Osteocyte (in vitro differentiated cells): ENCODE measurements around the gene MMP24. TPM values are rescaled to one million over a fixed set of nuclear protein-coding genes. Genes with fewer than 3 reads are reported as not detected.
"Not testable (repeated sequence)": the region's sequence is repeated elsewhere in the genome, so short reads cannot be mapped to it uniquely, and the experiment has no call there.

Source experiments
- DNase-seq: peaks from one replicate; pipeline ENCODE4 v3.0.0; 2021; ENCODE audit warnings: mixed read lengths; ENCODE audit not compliant: unreplicated experiment; ENCODE audit errors: extremely low spot score
- H3K27ac Mint-ChIP-seq: one replicate; pipeline ENCODE4 v1.8.0; 2021; ENCODE audit warnings: mild to moderate bottlenecking, mixed read lengths; ENCODE audit not compliant: unreplicated experiment
- H3K27me3 Mint-ChIP-seq: one replicate; pipeline ENCODE4 v1.8.0; 2021; ENCODE audit warnings: mixed read lengths; ENCODE audit not compliant: unreplicated experiment
- H3K36me3 Mint-ChIP-seq: one replicate; pipeline ENCODE4 v1.8.0; 2021; ENCODE audit warnings: mixed read lengths; ENCODE audit not compliant: unreplicated experiment
- H3K4me1 Mint-ChIP-seq: one replicate; pipeline ENCODE4 v1.8.0; 2021; ENCODE audit warnings: mixed read lengths; ENCODE audit not compliant: unreplicated experiment
- H3K4me3 Mint-ChIP-seq: one replicate; pipeline ENCODE4 v1.8.0; 2021; ENCODE audit warnings: mild to moderate bottlenecking, moderate library complexity, mixed read lengths; ENCODE audit not compliant: unreplicated experiment
- H3K9me3 Mint-ChIP-seq: one replicate; pipeline ENCODE4 v1.8.0; 2021; ENCODE audit warnings: mixed read lengths; ENCODE audit not compliant: unreplicated experiment
- long read RNA-seq: library from polyadenylated mRNA; unstranded; transcript quantifications from one replicate; pipeline ENCODE4 v2.0.0, GENCODE V29; 2021
- total RNA-seq: library from RNA; stranded (reverse); gene quantifications from 2 replicates; pipeline ENCODE4 v1.2.1, GENCODE V29; 2021
- TF ChIP-seq, protein P1 (sequence below): fragments of 200-600 bp; sonication (generic); IDR thresholded peaks from 2 replicates; pipeline ENCODE4 v1.5.0; 2021; ENCODE audit warnings: antibody characterized with exemption, mild to moderate bottlenecking, moderate library complexity

MMP24 gene
- total RNA-seq, result 0.54 and 0.63 TPM in 2 replicates
- long read RNA-seq, partial matches to known transcripts, result 0 of 16 reads
- long read RNA-seq, other reads (novel, unspliced or antisense), result 16 of 16 reads

DNA sequence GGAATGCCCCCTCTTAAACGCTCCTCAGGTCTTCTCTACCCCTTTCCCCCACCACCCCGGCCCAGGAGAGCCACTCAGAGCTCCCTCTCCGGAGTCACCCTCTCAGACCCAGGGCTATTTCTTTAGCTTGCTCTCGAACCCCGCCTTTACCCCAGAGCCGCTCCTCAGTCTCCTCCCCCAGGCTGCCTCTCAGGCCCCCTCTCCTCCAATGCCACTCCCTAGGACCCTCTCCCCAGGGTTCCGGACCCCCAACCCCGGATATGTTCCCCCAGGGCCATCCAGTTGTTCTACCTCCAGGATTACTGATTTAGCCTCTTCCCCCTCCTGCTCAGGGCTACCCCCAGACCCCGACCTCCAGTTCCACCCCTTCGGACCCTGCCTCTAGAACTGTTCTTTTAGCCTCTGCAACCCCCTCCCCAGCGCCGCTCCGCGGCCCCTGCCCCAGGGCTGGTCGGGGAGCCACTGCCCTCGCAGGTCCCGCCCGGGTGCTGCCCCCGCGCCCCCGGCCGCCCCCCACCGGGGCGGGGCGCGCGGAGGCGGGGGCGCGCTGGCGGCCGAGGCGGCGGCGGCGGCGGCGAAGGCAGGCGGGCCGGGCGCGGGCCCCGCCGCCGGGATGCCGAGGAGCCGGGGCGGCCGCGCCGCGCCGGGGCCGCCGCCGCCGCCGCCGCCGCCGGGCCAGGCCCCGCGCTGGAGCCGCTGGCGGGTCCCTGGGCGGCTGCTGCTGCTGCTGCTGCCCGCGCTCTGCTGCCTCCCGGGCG lies at the start of gene MMP24:
TSS of gene MMP24 (plus strand) at position 565 of the 758 bp plus-strand sequence. CDS start at position 614, 49 bp downstream.
- Mint-ChIP-seq H3K27ac (no peak within 1 kb of the TSS), H3K9me3 (no peaks in the 10 kb centered on the region), H3K36me3 (peaks cover 9% of the 10 kb centered on the region), H3K4me1 (peaks cover 15% of the 10 kb centered on the region), H3K4me3 (peak within 1 kb of the TSS; percentile 69), H3K27me3 (peaks cover 23% of the 10 kb centered on the region)
- TF ChIP-seq, protein P1, sequence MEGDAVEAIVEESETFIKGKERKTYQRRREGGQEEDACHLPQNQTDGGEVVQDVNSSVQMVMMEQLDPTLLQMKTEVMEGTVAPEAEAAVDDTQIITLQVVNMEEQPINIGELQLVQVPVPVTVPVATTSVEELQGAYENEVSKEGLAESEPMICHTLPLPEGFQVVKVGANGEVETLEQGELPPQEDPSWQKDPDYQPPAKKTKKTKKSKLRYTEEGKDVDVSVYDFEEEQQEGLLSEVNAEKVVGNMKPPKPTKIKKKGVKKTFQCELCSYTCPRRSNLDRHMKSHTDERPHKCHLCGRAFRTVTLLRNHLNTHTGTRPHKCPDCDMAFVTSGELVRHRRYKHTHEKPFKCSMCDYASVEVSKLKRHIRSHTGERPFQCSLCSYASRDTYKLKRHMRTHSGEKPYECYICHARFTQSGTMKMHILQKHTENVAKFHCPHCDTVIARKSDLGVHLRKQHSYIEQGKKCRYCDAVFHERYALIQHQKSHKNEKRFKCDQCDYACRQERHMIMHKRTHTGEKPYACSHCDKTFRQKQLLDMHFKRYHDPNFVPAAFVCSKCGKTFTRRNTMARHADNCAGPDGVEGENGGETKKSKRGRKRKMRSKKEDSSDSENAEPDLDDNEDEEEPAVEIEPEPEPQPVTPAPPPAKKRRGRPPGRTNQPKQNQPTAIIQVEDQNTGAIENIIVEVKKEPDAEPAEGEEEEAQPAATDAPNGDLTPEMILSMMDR, result no peak
- no peak for DNase-seq

DNA sequence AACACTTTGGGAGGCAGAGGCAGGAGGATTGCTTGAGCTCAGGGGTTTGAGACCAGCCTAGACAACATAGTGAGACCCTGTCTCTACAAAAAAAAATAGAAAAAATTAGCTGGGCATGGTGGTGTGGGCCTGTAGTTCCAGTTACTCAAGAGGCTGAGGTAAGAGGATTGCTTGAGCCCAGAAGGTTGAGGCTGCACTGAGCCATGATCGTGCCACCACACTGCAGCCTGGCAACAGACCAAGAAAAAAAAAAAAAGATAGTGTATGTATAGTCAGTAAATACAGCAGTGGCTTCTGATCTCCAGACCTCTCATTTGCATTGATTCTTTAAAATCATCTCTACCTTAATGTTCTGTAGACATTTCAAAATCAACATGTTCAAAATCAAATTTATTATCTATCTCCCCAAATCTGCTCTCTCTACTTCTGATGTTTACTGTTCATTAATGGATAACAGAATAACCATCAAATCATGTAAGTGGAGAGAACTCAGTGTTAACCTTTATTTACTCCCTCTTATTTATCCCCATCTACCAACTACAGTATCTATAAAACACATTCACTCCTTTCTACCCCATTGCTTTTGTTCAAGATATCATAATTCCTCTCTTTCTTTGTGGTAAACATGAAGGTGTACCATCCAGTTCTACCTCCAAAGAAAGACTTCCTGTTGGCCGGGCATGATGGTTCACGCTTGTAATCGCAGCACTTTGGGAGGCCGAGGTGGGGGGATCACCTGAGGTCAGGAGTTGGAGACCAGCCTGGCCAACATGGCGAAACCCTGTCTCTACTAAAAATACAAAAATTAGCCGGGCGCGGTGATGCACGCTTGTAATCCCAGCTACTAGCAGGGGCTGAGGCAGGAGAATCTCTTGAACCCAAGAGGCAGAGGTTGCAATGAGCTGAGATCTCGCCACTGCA lies 46.9 kb upstream of the MMP24 start:
- Mint-ChIP-seq H3K27me3 (peaks cover 19% of the 10 kb centered on the region), H3K36me3 (peaks cover 2% of the 10 kb centered on the region), H3K4me1 (no peaks in the 10 kb centered on the region), H3K27ac (no peak overlapping the region), H3K4me3 (no peak overlapping the region), H3K9me3 (no peaks in the 10 kb centered on the region)
- TF ChIP-seq, protein P1, result no peak
- DNase-seq, result no peak

DNA sequence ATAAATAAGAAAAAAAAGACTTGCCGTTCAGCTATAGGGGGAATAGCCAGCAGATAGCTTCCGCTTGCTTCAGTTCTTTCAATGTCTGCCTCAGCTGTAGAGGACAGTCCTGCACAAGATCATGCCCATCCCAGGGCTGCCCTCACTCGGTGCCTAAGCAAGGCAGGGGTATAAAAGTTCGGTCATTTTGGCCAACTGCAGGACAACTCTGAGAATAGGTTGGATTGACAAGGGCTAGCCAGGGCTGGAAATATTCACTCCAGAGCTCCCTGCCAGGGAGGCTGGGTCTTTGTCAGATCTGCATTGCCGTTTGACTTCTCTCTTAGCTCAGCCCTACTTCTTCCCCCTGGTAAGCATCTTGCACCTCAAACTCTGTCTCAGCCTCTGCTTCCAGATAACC lies 46.2 kb upstream of the MMP24 start:
- Mint-ChIP-seq H3K27ac (no peak overlapping the region), H3K9me3 (no peaks in the 10 kb centered on the region), H3K4me3 (no peak overlapping the region), H3K4me1 (no peaks in the 10 kb centered on the region), H3K36me3 (peaks cover 2% of the 10 kb centered on the region), H3K27me3 (peaks cover 25% of the 10 kb centered on the region)
- no peak for DNase-seq
- TF ChIP-seq, protein P1, result no peak

DNA sequence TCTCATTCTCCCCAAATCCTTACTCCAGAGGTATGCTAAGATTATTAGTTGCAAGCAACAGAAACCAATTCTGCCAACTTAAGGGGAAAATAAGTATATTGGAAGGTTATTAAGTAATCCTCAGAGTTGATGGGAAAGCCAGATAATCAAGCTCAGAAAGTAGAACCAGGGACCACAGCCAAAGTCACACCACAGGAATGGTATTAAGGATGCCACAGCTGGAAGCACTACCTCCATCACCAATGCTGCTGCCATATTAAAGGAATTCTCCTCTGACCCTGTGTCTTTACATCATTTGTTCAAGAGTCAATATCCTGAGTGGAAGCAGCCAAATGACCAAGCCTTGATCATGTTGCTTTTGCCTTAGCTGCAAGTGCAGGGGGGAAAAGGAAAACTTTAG lies 44.8 kb upstream of the MMP24 start:
- DNase-seq, result no peak
- TF ChIP-seq, protein P1, result no peak
- Mint-ChIP-seq H3K4me1 (no peaks in the 10 kb centered on the region), H3K4me3 (no peak overlapping the region), H3K9me3 (no peaks in the 10 kb centered on the region), H3K27me3 (peaks cover 28% of the 10 kb centered on the region), H3K36me3 (peaks cover 2% of the 10 kb centered on the region), H3K27ac (no peak overlapping the region)

DNA sequence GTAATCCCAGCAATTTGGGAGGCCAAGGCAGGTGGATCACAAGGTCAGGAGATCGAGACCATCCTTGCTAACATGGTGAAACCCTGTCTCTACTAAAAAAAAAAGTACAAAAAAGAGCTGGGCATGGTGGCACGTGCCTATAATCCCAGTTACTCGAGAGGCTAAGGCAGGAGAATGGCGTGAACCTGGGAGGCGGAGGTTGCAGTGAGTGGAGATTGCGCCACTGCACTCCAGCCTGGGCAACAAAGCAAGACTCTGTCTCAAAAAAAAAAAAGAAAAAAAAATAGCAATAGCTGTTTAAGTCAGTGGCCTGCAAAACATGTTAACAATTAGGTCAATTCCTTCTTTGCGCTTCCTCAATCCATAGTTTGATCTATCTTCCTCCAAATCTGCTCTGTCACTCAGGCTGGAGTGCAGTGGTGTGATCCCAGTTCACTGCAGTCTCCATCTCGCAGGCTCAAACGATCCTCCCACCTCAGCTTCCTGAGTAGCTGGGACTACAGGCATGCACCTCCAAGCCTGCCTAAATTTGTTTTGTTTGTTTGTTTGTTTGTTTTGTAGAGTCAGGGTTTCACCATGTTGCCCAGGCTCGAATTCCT lies 39.7 kb upstream of the MMP24 start:
- H3K4me1 Mint-ChIP-seq, H3K4me3 Mint-ChIP-seq, H3K9me3 Mint-ChIP-seq, H3K27ac Mint-ChIP-seq, DNase-seq, H3K36me3 Mint-ChIP-seq: not testable (repeated sequence)
- H3K27me3 Mint-ChIP-seq, result peaks cover 33% of the 10 kb centered on the region
